CD4-positive, alpha-beta T cell (primary cell): ENCODE results near the gene SLC11A2. TPM values are rescaled to one million over a fixed set of nuclear protein-coding genes. Genes with fewer than 3 reads are reported as not detected.

Source experiments
- ATAC-seq: fragments of 200-7000 bp; cut with Tn5 transposase; one replicate; pipeline ENCODE4 v1.10.0; 2022; ENCODE audit warnings: mild to moderate bottlenecking; ENCODE audit not compliant: poor library complexity
- CTCF ChIA-PET: fragments of 350-600 bp; sonication (Branson Sonifier 250); formaldehyde crosslinking; loops from one replicate; lab custom pipeline; 2021; ENCODE audit warnings: antibody characterized with exemption, inconsistent platforms; lab: Charles Lee
- POLR2A ChIA-PET: fragments of 350-600 bp; sonication (Branson Sonifier 250); formaldehyde crosslinking; loops from one replicate; lab custom pipeline; 2021; ENCODE audit warnings: antibody characterized with exemption, inconsistent platforms; lab: Charles Lee
- DNase-seq, 14 experiments: peaks; one replicate each; pipeline ENCODE4 v3.0.0-alpha.2; 2013 to 2020; ENCODE audit warnings: mixed read lengths in 2 of 14
- H3K27ac ChIP-seq, 2 donors: one replicate each; pipeline versions ENCODE4 v1.5.1 to v1.7.0; 2013; ENCODE audit warnings: low read length in 2 of 2, low read depth in 1 of 2, mild to moderate bottlenecking in 1 of 2
- H3K27me3 ChIP-seq, 2 experiments: 1 replicate in 1 of 2; 2 replicates in 1 of 2; pipeline versions ENCODE4 v1.6.1 to v1.7.0; 2013; ENCODE audit warnings: low read length in 2 of 2, control low read depth in 1 of 2, mild to moderate bottlenecking in 1 of 2, moderate library complexity in 1 of 2; ENCODE audit not compliant: insufficient read depth in 2 of 2, control insufficient read depth in 1 of 2
- H3K36me3 ChIP-seq: one replicate; pipeline ENCODE4 v1.6.1; 2013; ENCODE audit warnings: low read length, control low read depth; ENCODE audit not compliant: insufficient read depth
- H3K4me1 ChIP-seq: one replicate; pipeline ENCODE4 v1.6.1; 2013; ENCODE audit warnings: low read length, control low read depth; ENCODE audit not compliant: insufficient read depth
- H3K4me3 ChIP-seq: one replicate; pipeline ENCODE4 v1.5.1; 2013; ENCODE audit warnings: mild to moderate bottlenecking, low read length, moderate library complexity
- H3K9me3 ChIP-seq, 2 experiments: 1 replicate in 1 of 2; 2 replicates in 1 of 2; pipeline versions ENCODE4 v1.6.1 to v1.7.0; 2013; ENCODE audit warnings: low read length in 2 of 2, mild to moderate bottlenecking in 2 of 2, control low read depth in 1 of 2, moderate library complexity in 1 of 2; ENCODE audit not compliant: control insufficient read depth in 1 of 2, insufficient read depth in 1 of 2
- H3K27ac Mint-ChIP-seq: one replicate; pipeline ENCODE4 v1.8.0; 2020; ENCODE audit warnings: mixed read lengths
- H3K27me3 Mint-ChIP-seq: one replicate; pipeline ENCODE4 v1.8.0; 2021; ENCODE audit warnings: mixed read lengths
- H3K36me3 Mint-ChIP-seq: one replicate; pipeline ENCODE4 v1.8.0; 2021; ENCODE audit warnings: low read depth, mixed read lengths
- H3K4me1 Mint-ChIP-seq: one replicate; pipeline ENCODE4 v1.8.0; 2021; ENCODE audit warnings: low read depth, mixed read lengths
- H3K4me3 Mint-ChIP-seq: one replicate; pipeline ENCODE4 v1.8.0; 2020; ENCODE audit warnings: mild to moderate bottlenecking, mixed read lengths
- H3K9me3 Mint-ChIP-seq: one replicate; pipeline ENCODE4 v1.8.0; 2020; ENCODE audit warnings: mixed read lengths
- intact Hi-C, 2 experiments: fragments of 100-400 bp; cut with DNase I in 1 of 2; cut with micrococcal nuclease in 1 of 2; formaldehyde crosslinking; loops; one replicate each; pipeline versions ENCODE4 v1.15.1 to v1.9.0; 2023 to 2025; cut with DNase I, micrococcal nuclease
- total RNA-seq, 174 experiments: library from RNA in 2 of 174; stranded (reverse) in 2 of 174; gene quantifications; one replicate each; pipeline ENCODE4 v1.2.3 and lab custom pipeline; 2021 to 2026
- TF ChIP-seq, protein P1 (sequence below): fragments of 200-600 bp; IDR thresholded peaks from one replicate; pipeline ENCODE4 v1.8.0; 2022; ENCODE audit warnings: antibody characterized with exemption, mild to moderate bottlenecking

The SLC11A2 gene
- total RNA-seq, 2 experiments from 2014 or later = 43.6 to 47.7 TPM

DNA sequence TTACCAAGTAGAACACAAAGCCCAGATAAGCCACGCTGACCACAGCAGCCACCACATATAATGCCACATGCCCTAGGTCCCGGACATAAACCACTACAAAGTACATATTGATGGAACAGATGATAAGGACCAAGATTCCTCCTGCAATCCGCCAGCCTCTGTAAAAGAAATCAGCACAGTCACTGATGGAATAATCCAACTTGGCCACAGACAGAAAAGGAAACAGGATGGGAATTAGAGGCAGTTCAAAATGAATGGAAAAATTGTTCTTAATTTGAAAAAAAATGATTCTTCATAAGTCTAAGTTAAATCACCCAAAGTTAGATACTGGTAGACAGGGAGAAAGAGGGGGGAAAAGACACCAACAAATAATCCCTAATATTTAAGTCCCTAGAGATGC is 35.4 kb downstream of the SLC11A2 start:
- no peaks in the 10 kb centered on the region for H3K4me1 ChIP-seq
- ChIA-PET POLR2A (no interaction called here), CTCF (interaction anchor here (1.6 kb wide), 1 partner anchor 36 kb away, joined by 3 read pairs; no protein-coding TSS in a partner anchor)
- Mint-ChIP-seq H3K27me3 (no peaks in the 10 kb centered on the region), H3K36me3 (peaks cover 89% of the 10 kb centered on the region), H3K9me3 (no peaks in the 10 kb centered on the region), H3K27ac (peak overlapping the region; percentile 24), H3K4me1 (peaks cover 9% of the 10 kb centered on the region), H3K4me3 (no peak overlapping the region)
- TF ChIP-seq, protein P1, sequence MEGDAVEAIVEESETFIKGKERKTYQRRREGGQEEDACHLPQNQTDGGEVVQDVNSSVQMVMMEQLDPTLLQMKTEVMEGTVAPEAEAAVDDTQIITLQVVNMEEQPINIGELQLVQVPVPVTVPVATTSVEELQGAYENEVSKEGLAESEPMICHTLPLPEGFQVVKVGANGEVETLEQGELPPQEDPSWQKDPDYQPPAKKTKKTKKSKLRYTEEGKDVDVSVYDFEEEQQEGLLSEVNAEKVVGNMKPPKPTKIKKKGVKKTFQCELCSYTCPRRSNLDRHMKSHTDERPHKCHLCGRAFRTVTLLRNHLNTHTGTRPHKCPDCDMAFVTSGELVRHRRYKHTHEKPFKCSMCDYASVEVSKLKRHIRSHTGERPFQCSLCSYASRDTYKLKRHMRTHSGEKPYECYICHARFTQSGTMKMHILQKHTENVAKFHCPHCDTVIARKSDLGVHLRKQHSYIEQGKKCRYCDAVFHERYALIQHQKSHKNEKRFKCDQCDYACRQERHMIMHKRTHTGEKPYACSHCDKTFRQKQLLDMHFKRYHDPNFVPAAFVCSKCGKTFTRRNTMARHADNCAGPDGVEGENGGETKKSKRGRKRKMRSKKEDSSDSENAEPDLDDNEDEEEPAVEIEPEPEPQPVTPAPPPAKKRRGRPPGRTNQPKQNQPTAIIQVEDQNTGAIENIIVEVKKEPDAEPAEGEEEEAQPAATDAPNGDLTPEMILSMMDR = no peak
- no peak for ATAC-seq
- no peaks in the 10 kb centered on the region for H3K27me3 ChIP-seq
- H3K36me3 ChIP-seq = peaks cover 74% of the 10 kb centered on the region
- intact Hi-C loops = no loop called here
- H3K27ac ChIP-seq = no peak overlapping the region
- H3K4me3 ChIP-seq = no peak overlapping the region
- no peak for DNase-seq
- no peaks in the 10 kb centered on the region for H3K9me3 ChIP-seq

DNA sequence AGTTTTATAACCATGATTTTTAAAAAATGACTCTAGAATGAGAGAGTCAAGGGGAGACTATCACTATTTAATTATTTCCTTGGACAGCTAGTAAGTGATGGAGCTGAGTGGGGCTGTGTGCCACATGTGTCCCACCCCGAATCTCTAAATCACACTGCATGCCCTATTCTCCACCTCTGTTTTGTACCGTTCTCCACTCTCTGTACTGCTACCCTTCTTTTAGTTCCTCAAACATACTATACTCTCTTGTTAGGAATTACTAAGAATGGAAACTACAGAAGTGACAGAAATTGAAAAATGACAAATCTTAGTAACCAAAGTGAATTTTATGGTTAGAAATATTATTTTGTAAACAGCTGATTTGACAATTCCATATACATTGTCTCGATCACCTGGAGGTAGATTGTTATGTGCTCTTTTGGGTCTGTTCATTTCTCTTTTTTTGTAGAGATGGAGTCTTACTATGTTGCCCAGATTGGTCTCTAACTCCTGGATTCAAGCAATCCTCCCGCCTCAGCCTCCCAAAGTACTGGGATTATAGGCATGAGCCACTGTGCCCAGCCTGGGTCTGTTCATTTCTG is 35.9 kb downstream of the SLC11A2 start:
- DNase-seq (no peak), ATAC-seq (no peak)
- no peak overlapping the region for H3K4me3 Mint-ChIP-seq
- Histone ChIP-seq H3K4me1 (no peaks in the 10 kb centered on the region), H3K9me3 (no peaks in the 10 kb centered on the region), H3K27ac (no peak overlapping the region), H3K36me3 (peaks cover 68% of the 10 kb centered on the region), H3K27me3 (no peaks in the 10 kb centered on the region), H3K4me3 (no peak overlapping the region)
- intact Hi-C loops = no loop called here
- no peaks in the 10 kb centered on the region for H3K9me3 Mint-ChIP-seq
- peaks cover 83% of the 10 kb centered on the region for H3K36me3 Mint-ChIP-seq
- POLR2A ChIA-PET = no interaction called here
- CTCF ChIA-PET = interaction anchor here (1.6 kb wide), 1 partner anchor 36 kb away, joined by 3 read pairs; no protein-coding TSS in a partner anchor
- peaks cover 9% of the 10 kb centered on the region for H3K4me1 Mint-ChIP-seq
- TF ChIP-seq, protein P1 = no peak
- H3K27ac Mint-ChIP-seq = peak overlapping the region; percentile 24
- no peaks in the 10 kb centered on the region for H3K27me3 Mint-ChIP-seq

DNA sequence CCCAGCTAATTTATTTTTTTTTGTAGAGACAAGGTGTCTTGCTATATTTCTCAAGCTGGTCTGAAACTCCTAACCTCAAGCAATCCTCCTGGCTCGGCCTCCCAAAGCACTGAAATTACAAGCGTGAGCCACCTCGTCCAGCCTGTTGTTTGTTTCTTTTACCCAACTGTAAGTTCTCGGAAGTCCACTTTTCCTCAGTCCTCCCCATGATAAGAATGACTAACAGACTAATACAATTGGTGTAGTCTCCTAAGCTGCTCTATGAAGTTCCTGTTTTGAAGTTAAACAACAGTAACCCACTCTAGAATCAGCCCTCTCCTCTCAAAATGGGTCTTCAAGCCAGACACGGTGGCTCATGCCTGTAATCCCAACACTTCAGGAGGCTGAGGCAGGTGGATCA is 37.3 kb downstream of the SLC11A2 start:
- ChIA-PET CTCF (interaction anchor here (1.1 kb wide), 1 partner anchor 161 kb away, joined by 3 read pairs; no protein-coding TSS in a partner anchor), POLR2A (no interaction called here)
- Mint-ChIP-seq H3K27me3 (no peaks in the 10 kb centered on the region), H3K9me3 (no peaks in the 10 kb centered on the region), H3K4me1 (peaks cover 9% of the 10 kb centered on the region), H3K27ac (no peak overlapping the region), H3K36me3 (peaks cover 71% of the 10 kb centered on the region), H3K4me3 (no peak overlapping the region)
- TF ChIP-seq, protein P1 = no peak
- DNase-seq (no peak), ATAC-seq (no peak)
- Histone ChIP-seq H3K4me1 (no peaks in the 10 kb centered on the region), H3K9me3 (no peaks in the 10 kb centered on the region), H3K27ac (no peak overlapping the region), H3K36me3 (peaks cover 58% of the 10 kb centered on the region), H3K27me3 (no peaks in the 10 kb centered on the region), H3K4me3 (no peak overlapping the region)
- intact Hi-C loops = no loop called here
